MG63 (cell line): ENCODE data around the gene JPH4. TPM values are rescaled to one million over a fixed set of nuclear protein-coding genes. Genes with fewer than 3 reads are reported as not detected.

Experiments used
- total RNA-seq: library from RNA; depleted of rRNA; stranded (reverse); fragments of >200 nt; shearing (Covaris generic); gene quantifications from 2 replicates; pipeline ENCODE4 v1.2.3, GENCODE V29; 2014; ENCODE audit warnings: low replicate concordance; rRNA removed

The JPH4 gene
- total RNA-seq, 1 experiment from 2014 or later = not detected

Other genes starting within 250 kb of the JPH4 start
- gene SLC22A17, start 225.9 kb downstream of the JPH4 start, total RNA-seq = 6.1 TPM in 1 of 2 replicates, not detected in the other
- 7.5 and 9.0 TPM in 2 replicates for gene EFS, start 213.6 kb downstream of the JPH4 start, total RNA-seq
- not detected in 2 replicates for gene IL25, start 206.0 kb downstream of the JPH4 start, total RNA-seq
- not detected in 2 replicates for gene CMTM5, start 201.7 kb downstream of the JPH4 start, total RNA-seq
- not detected in 2 replicates for gene MYH6, start 170.5 kb downstream of the JPH4 start, total RNA-seq
- gene MYH7, start 143.1 kb downstream of the JPH4 start, total RNA-seq = not detected in 2 replicates
- gene NGDN, start 109.1 kb downstream of the JPH4 start, total RNA-seq = 26.9 and 59.9 TPM in 2 replicates
- gene ZFHX2, start 27.0 kb downstream of the JPH4 start, total RNA-seq = not detected in 2 replicates
- gene THTPA, start 22.5 kb downstream of the JPH4 start, total RNA-seq = 0.84 and 3.3 TPM in 2 replicates
- 0.79 and 9.7 TPM in 2 replicates for gene AP1G2, start 11.0 kb downstream of the JPH4 start, total RNA-seq
- 1.6 TPM in 1 of 2 replicates, not detected in the other for gene DHRS2, start 57.6 kb upstream of the JPH4 start, total RNA-seq